GM18508 (cell line): ENCODE results near the gene LGALS3BP.

Experiments
- ATAC-seq: cut with Tn5 transposase; IDR thresholded peaks from one replicate; pipeline ENCODE4 v1.9.1; 2021; ENCODE audit warnings: moderate number of reproducible peaks; ENCODE audit not compliant: insufficient read depth, unreplicated experiment

Gene LGALS3BP

DNA sequence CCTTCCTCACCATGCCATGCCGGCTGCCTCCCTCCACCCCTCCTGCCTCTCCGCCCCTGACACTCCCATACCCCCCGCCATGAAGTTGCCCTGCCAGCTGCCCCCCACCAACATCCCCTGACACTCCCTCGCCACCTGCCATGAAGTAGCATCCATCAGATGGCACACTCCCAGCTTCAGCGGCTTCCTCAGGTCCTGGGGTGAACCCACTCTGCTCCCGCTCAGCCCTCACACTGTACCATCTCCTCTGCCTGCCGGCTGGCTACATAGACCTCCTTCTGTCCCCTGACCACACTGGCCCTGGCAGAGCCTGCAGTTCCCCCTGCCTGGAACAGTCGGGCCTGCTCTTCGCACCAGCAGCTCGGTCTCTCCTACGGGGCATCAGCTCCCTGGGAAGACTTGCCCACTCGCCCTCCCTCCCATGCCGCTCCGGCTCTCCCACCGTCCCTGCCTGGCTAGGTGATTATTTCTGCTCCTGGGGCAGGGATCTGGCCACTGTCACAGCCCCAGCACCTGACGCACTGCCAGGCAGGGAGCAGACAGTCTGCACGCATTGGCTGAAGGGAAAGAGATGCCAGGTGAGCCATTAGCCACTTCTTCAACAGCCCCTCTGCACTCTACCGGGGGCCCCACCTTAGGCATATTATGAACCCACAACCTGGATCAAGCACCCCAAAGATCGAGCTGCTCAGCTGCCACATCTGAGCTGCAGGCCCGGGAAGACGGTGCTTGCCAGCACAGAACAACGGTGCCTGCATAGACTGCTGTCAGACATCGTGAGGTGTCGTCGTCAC is 20.9 kb upstream of the LGALS3BP start:
- ATAC-seq, result no peak

DNA sequence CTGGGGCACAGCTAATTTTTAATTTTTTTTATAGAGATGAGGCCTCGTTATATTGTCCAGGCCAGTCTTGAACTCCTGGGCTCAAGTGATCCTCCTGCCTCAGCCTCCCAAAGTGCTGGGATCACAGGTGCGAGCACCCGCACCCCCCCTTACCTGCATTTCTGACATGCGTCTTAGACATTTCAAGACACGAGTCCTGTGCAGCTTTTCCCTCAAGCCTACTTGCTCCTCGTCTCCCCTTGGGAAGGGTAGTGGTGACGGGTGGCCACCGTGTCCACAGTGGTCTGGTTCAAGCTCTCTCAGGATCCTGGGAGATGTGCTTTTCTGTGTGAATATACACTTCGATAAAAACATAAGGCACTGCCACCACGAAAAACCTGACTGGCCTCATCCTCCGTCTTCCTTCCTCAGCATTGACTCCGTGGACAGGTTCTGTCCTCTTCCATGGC is 20.2 kb upstream of the LGALS3BP start:
- ATAC-seq, result no peak

DNA sequence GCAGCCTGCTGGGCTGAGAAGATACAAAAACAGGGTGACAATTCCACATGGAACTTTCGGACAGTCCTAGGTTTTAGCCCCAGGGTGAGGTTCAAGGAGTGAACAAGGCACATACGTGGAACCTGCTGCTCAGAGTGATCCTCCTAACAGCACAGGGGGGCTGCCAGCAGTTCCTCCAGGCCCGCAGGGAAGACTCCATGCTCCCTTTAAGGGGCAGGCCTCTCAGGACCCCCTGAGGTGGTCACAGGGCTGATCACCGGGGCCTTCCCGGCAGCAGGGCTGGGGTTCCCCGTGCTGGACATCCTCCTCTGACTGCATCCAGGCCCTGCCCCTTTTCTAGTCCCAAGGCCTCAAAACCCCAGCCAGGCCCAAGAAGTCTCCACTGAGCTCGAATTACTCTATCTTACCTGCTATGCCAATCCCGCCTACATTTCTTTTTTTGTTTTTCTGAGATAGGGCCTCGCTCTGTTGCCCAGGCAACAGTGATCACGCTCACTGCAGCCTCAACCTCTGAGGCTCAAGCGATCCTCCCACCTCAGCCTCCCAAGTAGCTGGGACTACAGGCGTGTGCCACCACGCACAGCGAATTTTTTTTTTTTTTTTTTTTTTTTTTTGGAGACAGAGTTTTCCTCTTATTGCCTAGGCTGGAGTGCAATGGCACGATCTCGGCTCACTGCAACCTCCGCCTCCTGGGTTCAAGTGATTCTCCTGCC is 19.5 kb upstream of the LGALS3BP start:
- ATAC-seq, result no peak

DNA sequence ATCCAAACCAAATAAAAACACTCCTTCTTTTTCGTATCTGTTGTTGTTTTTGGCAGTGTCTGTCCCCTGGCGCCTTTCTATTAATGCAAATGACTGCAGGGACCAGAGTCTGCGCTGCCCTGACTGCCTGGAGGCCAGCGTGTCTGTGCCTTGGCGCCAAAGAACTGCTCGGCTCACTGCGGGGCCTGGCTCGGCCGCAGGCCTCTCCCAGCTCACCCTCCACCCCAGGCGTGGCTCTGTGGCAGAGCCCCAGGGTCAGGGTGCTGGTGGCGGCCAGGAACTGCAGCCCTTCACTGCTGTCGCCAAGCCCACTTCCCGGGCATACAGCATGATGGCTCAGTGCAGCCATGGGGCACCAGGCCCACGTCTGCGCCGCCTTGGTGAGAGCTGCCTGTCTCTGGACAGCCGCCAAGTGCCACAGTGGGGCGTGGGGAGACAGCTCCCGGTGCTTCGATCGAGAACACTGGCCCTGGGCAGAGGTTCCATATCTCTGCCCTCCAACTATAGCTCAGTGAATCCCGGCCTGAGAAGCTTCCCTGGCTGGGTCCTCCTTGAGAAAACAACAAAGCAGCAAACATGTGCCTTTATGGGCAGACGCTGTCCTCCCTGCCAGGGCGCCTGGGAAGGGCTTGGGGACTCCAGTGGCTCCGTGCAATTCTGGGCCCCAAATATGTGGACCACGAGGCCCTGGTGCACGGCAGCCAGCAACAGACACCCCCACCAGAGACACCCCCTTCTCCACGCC is 18.8 kb upstream of the LGALS3BP start:
- no peak for ATAC-seq

DNA sequence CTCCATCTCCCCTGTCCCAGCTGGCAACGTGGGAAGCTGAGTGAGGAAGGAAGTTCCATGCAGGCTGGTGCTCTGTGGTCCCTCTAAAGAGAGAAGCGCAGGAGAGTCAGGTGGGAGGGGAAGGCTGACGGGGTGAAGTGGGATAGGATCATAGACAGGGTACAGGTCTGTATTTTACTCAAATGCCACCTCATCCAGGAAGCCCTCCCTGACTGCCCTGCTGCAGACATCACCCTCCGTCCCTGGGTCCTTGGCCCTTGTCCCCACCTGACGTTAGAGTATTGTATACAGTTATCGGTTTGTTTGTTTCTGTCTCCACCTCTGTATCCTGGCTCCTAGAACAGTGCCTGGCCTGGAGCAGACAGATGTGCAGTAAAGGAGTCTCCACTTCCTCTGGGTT is 18.2 kb upstream of the LGALS3BP start:
- ATAC-seq, result no peak

DNA sequence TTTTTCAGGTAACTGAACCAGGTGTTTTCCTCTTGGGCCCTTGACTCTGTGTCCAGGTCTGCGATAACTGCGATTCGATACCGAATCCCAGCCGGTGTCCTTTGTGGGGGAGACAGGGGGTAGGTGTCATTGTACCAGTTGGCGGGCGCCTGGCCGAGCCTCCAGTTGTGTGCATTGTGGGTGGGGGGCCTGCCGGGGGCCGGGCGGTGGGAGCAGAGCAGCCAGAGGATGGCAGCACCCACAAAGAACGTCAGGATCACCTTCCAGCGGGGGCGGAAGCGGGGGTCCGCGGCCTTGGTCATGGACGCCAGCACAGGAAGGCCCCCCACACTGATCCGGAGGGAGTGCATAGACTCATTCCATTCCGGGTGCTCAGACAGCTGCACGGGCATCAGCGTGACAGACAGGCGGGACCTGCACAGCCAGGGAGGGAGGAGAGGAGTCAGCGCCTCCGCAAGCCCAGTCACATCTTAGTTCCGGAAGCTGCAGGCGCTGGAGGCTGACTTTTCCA is 17.6 kb upstream of the LGALS3BP start:
- no peak for ATAC-seq

DNA sequence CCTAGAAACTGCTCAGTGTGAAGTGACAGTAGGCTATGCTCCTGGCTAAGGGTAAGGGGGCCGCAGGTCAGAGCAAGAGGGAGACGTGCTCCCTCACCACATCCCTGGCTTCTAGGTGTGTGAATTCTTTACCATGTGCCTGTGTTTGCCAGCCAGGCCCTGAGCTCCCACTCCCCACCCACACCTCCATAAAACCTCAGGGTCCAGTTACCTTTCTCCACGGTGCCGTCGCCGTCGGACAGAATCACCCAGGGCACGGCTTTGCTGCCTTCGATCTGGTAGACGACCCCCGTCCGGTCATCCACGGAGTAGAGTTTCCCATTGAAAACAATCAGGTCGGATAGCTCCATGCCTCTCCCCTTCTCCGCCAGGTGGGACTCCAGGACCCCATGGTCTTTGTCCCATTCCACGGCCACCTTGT is 17.1 kb upstream of the LGALS3BP start:
- no peak for ATAC-seq

DNA sequence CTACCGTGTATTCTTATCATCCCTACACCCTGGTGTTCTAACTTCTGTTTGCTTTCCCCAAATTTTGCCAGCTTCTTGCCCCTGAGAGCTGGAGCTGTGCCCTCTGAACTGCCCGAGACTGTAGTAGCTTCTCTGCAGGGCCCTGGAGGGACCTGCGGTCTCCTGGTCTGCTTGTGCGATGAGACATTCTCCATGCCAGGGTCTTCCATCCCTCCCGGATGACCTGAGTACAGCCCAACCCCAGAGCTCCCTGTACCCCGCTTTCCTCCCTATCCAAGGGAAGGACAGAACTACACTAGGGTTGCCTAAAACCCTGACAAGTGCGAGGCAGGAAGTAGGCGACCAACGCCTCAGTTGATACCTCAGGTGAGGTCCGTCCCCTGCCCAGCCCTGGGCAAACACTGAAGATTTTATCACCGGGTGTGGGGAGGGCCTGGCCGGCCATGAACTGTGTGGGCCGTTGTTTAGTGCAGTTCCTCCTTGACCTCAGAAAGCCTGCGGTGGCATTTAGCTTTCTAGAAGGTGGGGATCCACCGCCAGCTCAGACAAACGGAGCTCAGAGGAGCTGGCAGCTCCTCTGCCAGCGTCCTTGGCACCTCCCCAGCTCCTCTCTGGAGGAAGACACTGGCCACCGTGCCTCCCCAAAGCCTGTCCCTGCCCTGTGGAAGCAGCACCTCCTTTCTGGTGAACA is 16.2 kb upstream of the LGALS3BP start:
- no peak for ATAC-seq

DNA sequence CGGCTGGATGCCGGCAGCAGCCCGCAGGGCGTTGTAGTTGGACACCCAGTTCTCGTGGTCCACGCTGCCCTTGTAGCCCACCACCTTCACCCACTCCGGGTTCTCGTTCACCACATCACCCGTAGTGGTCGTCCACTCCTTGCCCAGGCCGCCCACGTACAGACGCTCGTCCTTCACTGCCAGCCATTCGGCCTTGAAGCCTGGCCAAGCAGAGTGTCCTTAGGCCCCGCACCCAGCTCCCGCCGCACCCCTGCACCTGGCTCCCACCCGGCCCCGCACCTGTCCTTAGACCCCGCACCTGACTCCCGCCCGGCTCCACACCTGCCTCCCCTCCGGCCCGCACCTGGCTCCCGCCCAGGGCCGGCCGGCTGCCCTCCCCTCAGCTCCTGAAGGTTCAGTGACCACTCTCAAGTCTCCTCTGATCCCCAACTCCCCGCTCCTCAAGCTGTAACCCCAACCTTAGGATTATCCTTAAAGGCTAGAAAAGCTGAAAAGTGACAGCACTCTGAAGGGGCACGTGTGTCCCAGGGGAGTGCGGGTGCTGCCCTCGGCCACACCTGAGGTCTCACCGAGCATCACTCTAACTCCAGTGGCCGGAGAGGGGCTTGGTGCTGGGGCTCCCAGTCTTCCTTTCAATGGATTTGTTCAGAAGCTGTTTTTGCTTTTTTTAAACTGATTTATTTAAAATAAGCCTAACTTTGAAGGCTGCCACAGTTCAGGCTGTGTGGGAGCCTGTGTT is 15.5 kb upstream of the LGALS3BP start:
- ATAC-seq, result no peak

DNA sequence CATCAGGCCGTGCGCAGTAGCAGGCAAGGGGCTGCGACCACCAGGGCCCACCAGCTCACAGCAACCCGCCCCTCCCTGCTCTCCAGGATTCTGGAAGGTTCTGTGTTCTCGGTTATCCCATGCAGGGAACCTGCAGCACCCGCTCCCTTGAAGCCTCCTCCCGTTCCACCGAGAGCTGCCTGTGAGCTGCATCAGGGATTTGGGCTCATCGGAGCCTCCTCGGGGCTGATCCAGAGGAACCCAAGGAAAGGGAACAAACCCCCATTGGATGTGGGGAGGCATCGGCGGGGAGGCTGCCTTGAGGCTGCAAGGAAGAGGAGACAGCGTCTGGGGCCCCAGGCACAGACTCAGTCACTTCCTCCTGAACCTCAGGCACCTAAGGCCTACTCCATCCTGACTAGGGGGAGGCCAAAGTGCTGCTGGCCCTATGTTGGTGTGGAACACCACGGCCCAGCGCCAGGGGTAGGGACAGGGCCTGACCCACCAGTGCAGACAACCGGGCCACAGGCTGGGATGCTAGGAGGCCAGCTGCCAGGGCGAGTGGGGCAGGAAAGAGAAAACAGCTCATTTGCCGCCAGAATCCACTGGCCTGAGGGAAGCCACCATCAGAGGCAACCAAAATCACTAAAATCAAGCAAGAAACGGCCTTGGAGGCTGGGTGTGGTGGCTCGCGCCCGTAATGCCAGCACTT is 14.4 kb upstream of the LGALS3BP start:
- no peak for ATAC-seq

DNA sequence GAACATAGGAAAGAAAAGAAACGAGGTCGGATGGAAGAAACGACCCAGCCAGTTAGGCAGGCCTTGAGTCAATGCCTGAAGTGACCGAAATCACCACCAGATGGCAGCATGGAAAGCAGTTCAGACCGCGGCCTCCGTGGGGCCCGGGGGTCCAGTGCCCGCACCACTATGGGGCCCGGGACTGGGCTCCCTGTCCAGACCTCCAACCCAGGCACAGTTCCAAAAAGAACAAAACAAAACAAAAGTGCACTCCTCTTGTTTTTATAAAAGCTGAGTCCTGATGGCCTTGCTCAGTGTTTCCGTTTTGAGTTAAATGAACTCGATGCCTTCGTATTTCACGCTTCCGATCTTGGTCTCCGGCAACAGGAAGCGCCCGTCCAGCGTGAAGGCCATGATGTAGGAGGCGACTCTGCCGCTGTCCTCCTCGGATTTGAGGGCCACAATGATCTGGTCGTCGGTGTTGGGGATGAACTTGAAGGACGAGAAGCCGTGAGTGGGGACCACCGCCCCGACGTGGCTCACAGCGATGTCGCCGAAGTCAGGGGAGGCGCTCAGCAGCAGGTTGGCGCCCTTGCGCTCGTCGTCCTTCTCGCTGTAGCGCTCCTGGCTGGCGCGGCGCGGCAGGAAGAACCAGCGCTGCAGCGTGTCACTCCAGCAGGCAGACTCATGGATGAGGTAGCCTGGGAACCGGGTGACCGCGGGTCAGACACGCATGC is 13.7 kb upstream of the LGALS3BP start:
- no peak for ATAC-seq

DNA sequence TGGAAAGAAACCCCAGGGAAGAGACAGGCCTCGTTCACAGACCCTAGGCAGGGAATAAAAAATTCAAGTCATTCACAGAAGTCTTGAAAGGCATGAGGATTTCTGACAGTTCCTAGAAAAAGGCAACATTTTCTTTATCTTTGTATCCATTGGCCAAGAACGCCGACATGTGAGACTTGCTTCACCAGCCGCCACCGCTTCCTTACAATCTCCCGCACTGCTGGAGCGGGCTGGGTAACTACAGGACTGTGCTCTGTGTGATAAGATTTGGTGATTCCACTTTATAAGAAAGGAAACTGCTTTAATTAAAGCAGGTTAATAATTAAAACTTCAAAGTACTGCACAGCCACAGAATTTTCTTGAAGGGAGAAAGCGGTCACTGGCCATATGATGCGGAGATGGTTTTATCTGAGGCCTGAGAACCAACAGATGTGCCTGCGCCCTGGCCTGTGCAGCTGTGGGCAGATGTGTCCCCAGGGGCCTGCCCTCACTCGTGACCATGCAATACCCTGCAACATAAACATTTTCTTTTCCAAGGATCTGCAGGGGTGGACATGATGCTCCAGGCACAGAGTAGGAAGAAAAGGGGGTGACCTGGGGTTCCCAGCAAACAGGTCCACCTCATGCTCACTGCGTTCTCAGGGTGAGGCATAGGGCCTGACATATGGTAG is 13.0 kb upstream of the LGALS3BP start:
- no peak for ATAC-seq

DNA sequence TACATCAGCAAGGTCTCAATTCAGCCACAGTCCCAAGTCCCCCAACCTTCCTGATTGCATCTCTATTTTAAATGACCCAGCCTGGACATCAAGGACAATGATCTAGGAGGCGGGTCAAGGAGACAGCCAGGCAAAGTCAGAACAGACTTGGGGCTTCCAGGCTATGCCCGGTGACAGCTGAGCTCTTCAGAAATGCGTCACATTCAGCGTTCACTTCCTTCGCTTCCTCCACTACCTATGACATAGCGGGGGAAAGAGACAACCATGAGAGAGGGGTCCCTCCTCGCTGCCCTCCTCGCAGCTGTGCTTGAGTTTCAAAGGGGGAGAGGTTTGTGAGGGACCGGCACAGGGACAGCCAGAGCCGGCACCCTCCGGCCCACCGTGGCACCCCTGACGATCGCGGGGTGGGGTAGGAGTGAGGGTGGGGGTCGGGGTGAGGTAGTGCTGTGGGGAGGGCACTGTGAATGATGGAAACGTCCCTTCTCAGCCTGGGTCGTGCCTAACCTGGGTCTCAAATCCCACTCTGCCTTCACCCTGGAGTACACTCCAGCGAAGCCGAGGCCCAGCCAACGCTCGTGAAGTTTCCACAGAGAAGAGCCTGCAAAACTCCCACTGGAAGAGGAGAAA is 12.3 kb upstream of the LGALS3BP start:
- ATAC-seq, result no peak

DNA sequence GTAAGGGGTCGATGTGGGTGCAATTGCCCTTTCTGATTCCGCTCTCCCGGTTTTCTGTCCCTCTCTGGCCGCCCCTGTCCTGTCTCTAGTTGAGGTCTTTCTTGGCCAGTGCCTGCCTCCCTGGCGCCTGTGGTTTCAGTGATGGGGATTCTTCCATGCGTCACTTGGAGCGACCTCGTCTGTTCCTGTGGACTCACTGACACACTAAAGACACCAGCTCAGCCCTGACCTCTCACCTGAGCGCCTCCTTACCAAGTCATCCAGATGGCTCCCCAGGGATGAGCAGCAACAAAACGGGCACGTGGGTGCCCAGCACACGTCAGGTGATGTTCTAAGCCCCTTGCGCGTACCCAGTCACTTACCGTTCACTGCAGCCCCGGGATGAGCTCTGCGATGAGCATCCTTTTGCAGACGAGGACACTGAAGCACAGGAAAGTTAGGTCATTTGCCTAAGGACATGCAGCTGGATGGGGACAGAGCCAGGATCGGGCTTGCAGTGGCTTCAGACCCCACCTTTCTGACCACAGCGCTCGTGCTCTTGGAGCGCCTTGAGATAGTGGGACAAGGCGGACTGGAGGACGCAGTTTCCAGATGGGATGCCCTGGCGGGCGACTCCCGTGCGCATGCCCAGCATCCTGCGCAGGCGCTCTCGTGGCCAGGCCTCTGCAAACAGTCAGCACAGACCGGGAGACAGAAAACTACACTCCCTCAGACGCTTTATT is 11.5 kb upstream of the LGALS3BP start:
- ATAC-seq, result no peak

DNA sequence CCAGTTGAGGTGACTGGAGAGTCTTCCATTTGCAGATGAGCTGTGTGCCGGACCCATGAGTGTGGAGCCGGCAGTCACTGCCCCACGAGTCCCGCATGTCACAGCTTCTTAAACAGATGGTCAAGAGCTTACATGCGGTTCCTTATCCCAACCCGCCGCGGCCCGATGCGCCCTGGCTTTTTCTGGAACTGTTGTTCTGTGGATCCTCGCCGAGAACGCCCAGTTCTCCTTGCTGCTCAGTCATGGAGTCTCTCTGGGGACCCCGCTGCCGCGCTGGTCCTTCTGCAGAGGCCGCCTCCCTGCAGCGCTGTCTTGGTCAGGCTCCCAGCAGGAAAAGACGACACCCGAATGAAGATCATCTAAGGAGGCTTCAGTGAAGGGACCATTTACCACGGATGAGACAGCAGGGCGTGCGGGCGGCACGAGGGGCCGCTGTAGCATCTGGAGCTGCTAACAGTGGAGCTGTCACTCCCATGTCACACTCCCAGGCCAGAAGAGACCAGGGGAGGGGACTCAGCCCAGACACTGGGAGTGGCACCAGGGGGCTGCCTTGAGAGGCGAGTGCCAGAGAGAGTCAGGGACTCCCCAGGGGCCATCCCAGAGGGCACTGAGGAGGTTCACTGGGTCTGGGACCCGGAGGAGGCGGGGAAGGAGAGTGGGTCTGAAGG is 10.8 kb upstream of the LGALS3BP start:
- ATAC-seq, result no peak

DNA sequence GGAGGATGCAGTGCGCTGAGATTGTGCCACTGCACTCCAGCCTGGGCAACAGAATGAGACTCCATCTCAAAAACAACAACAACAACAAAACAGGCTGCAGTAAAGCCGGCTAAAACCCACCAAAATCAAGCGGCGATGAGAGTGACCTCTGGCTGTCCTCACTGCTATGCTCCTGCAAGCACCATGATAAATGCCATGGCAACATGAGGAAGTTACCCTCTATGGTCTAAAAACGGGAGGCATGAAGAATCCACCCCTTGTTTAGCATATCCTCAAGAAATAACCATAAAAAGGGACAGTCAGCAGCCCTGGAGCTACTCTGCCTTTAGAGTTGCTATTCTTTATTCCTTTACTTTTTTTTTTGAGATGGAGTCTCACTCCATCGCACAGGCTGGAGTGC is 8.4 kb upstream of the LGALS3BP start:
- no peak for ATAC-seq
